ENCODE results near the gene KRT1.

KRT1 gene

GRCh38 chr12:52659951-52660350 is 20.3 kb downstream of the KRT1 start:
- DNase-seq (ENCODE audit: low read depth): no peak

DNA sequence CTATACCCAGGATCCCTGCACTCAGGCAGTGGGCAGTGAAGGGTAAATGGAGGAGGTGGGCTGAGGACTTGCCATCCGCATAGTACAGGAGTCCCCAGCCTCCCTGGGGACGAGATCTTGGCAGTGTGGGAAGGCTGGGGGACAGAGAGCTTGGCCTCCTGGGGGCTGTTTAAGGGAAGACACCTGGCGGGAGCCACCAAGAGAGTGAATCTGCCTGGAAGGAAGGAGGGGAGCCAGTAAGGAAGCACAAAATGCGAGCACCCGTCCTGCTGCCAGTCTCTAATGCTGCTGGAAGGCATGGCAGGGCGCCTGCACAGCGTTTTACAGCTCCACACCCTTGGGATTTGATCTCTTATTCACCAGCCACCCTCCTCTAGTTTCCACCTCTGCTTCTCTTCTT is 20.8 kb downstream of the KRT1 start:
- no peak for DNase-seq (ENCODE audit: low read depth)

DNA sequence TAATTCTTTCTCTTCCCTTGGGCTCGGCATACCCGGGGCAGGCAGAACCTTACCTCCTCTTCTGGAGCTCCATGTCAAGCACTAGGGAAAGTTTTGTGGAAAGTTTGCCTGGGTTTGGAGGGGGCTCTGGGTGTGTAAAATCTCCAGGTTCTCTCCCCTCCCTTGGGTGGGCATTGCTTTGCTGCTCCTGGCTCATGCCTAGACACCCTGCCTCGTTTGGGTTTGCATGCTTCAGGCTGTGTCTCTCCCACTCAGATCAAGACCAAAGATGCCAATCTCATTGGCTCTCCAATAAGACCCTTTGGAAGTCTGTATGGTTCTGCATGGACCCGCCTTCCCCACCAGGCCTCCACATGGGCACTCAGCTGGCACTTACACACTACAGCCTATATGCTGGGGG is 22.0 kb downstream of the KRT1 start:
- DNase-seq (ENCODE audit: low read depth): no peak

DNA sequence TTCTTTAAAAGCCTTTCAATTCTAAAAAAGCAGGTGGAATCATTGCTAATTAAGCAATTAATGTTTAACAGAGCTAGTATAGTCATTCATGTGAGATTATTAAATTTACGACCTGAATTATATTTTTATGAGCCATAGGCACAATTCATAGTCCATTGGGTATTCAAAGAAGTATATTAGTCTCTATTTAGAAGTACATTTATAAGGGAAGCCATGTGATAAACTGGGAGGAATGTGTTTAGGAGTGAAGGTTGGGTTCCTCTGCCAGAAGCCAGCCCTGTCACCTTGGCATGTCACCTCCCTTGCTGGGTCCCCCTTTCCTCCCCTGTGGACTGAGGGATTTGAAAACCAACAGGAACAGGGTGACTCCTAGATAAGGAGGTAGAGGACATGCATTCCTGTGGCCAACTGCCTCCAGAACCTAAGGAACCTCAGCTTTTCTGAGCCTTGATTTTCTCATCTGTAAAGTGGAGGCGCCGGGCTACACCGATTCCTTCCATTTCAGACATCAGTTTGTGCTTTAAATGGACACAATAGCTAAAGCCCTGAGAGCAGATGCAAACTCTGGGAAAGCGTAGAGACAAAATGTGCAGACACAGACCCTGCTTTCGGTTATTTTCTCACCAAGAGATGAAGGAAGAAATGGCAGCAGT is 22.8 kb downstream of the KRT1 start:
- DNase-seq (ENCODE audit: low read depth): no peak

- DNase-seq (ENCODE audit: low read depth): no peak
These were observed 23.6 kb downstream of the KRT1 start for GRCh38 chr12:52656616-52657015.

- no peak for DNase-seq (ENCODE audit: low read depth)
These were observed 24.5 kb downstream of the KRT1 start for GRCh38 chr12:52655720-52656124.

- DNase-seq (ENCODE audit: low read depth): no peak
These were observed 25.0 kb downstream of the KRT1 start for GRCh38 chr12:52655251-52655650.

GRCh38 chr12:52651726-52652261 is 28.4 kb downstream of the KRT1 start, which contains the start of gene KRT2:
Gene KRT2 (minus strand): TSS chr12:52652211. CDS start chr12:52652142, 69 bp downstream.
- DNase-seq (ENCODE audit: low read depth): no peak

DNA sequence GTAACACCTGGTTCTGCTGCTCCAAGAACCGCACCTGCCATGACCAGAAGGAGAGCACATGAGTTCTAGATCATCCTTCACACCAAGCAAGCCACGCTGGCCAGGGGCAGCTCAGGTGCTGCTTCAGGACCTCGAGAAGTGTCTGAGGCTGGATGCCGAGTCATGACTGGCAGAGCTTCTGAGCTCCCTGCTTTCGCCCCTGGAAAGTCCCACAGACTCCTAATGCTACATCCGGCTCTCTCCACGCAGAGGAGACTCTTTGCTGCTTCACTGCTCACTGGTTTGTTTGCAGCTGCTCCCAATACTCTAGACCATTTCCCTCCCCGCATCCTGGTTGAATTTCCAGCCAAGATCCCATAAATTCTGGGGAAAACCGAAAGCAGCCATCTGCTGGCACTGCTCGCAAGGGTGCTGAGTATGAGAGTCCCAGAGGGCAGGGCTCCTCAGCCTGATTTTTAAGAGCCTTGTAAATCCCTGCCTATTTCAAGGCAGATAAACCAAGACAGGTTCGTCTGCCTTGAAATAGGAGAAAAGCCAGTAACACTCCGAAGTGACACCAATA is 29.6 kb downstream of the KRT1 start:
- DNase-seq (ENCODE audit: low read depth): no peak

DNA sequence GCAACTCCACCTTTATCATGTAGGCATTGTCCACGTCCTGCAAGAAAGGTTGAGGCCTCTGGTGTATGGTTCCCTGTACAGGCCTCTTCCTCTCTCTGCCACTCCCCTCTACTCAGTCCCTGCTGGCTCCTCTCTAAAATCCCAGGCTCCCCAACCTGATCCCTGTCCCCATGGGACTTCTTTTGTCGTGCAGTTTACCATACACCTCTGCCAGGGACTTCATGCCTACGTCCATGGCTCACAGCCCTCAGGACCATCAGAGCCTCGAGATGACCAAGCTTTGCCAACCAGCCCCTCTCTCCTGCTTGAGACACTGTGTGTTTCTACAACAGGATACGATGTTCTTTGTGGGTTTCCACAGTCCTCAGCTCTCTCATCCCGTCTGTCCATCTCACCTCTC is 31.1 kb downstream of the KRT1 start:
- DNase-seq (ENCODE audit: low read depth): no peak

GRCh38 chr12:52648012-52648550 is 32.1 kb downstream of the KRT1 start:
- DNase-seq (ENCODE audit: low read depth): no peak

- DNase-seq (ENCODE audit: low read depth): no peak
These were observed 32.6 kb downstream of the KRT1 start for GRCh38 chr12:52647601-52648000.

DNA sequence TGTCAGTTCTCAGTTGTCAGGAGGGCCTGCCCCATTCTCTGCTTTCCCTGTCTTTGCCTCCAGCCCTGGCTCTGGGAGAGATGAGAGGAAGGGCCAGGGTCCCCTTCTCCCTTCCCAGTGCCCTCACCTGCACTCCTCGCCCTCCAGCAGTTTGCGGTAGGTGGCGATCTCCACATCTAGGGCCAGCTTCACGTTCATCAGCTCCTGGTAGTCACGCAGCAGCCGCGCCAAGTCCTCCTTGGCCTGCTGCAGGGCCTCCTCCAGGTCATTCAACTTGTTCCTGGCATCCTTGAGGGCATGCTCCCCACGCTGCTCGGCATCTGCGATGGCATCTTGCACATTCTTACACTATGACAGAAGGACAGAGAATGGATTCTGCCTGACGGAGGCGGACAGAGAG is 33.6 kb downstream of the KRT1 start:
- DNase-seq (ENCODE audit: low read depth): no peak

DNA sequence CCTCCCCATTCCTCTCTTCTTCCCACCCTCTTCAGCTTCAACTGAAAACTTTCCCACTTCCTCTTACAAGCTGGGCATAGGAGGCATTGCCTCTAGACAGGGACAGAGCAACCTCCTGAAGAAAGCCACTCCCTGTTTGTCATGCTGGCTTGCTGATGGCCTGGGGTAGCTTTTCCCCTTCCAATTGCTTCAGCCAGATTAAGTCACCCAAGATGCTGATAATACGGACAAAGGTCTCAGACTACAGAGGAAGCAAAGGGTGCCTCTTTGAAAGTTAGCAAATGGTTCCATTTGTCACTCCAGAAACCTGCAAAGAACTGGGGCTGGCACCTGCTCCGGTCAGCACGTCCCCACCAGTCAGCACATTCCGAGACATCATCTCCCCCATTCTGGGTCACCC is 34.2 kb downstream of the KRT1 start:
- DNase-seq (ENCODE audit: low read depth): no peak

- DNase-seq (ENCODE audit: low read depth): no peak
These were observed 35.0 kb downstream of the KRT1 start for GRCh38 chr12:52645120-52645761.

- no peak for DNase-seq (ENCODE audit: low read depth)
These were observed 36.2 kb downstream of the KRT1 start for GRCh38 chr12:52644078-52644415.

DNA sequence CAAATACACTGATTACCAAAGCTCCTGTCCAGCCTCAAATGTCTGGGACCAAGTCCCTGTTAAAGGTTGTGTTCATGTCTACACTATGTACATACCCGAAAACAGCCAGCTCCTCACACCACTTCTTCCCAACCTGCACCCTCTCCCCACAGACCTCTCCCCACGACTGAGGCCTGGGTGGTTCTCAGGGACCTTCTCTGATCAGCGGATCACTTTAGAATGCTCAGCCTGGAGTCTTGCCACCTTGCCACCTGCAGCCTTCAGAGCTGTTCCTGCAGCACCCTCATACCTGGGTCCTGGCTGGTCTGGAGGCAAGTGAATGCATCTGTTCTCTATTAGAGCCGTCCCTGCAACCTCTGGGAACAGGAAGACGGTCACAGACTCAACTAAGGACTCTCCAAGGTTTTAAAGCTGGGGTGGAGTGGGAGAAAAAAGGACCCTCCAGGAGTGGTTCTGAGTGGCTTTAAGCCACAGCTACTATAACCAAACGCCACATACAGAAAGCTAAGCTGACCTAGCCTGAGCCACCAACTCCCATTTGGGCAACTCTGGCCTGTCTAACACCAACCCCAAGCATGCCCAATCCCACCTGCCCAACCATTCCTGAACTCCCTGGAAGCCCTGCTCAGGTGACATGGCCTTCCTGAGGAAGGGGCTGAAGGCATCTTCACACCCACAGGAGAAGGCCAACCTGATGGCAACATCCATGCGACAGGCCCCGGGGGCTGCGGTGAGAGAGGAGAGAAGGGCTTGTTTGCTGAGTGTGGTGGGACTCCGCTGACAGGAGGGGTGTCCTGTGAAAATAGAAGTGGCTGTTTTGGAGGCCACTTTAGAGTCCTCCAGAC is 36.8 kb downstream of the KRT1 start:
- DNase-seq (ENCODE audit: low read depth): no peak

GRCh38 chr12:52641468-52641867 is 38.7 kb downstream of the KRT1 start:
- no peak for DNase-seq (ENCODE audit: low read depth)

DNA sequence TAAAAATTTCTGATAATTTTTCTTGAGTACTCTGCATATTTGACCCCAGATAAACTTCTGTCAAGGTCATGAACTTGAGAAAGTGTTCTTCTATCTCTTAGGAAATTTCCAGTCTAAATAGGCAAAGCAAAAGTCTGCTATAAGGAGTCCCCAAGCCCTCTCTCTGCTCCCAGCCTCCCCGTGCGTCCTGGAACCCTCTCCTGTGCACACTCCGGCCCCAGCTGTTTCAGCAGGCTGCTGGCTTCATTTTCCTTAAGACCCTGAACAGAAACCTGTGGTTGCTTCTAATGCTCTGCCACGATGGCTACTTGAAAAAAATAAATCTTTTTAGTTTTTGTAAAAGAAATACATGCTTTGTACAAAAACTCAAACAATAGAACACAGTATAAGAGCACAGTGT is 42.9 kb downstream of the KRT1 start:
- no peak for DNase-seq (ENCODE audit: low read depth)

- DNase-seq (ENCODE audit: low read depth): no peak
These were observed 43.5 kb downstream of the KRT1 start for GRCh38 chr12:52636592-52637258.

DNA sequence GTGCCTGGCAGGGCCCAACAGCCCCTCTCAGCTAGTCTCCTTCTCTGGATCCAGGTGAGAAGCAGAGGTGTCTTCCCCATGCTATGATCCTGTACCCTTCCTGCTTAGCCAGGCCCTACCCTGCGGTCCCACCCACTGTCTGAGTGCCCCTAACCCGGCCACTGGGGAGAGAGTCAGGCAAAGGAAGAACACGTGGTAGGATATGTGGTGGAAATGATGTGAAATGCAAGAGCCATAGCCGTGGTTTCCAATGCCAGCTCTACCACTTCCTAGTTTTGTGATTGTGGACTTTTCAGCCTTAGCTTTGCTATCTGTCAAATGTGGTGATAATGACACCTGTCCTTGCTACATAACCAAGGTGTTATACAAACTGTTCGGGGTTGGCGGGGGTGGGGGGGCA is 44.0 kb downstream of the KRT1 start:
- no peak for DNase-seq (ENCODE audit: low read depth)
